HepG2 (cell line): ENCODE results near the gene ANKZF1. TPM values are rescaled to one million over a fixed set of nuclear protein-coding genes. Genes with fewer than 3 reads are reported as not detected.
A peak's percentile ranks its signal among the peaks of the same experiment; 100 is the strongest.

ENCODE experiments used
- ARHGAP35 ChIP-seq: sonication (generic); formaldehyde crosslinking; IDR thresholded peaks from 2 replicates; pipeline ENCODE4 v1.9.0; 2022; ENCODE audit warnings: mild to moderate bottlenecking, inconsistent platforms, moderate library complexity, missing genetic modification reagents, borderline replicate concordance
- ARID4A ChIP-seq: sonication (generic); formaldehyde crosslinking; IDR thresholded peaks from 2 replicates; pipeline ENCODE4 v1.5.0; 2020; ENCODE audit warnings: mild to moderate bottlenecking, missing genetic modification reagents, borderline replicate concordance
- DPF2 ChIP-seq: sonication (generic); formaldehyde crosslinking; IDR thresholded peaks from 2 replicates; pipeline ENCODE4 v1.4.0; 2020; ENCODE audit warnings: mild to moderate bottlenecking, low read depth, missing genetic modification reagents, borderline replicate concordance
- FUBP1 ChIP-seq: sonication (generic); formaldehyde crosslinking; IDR thresholded peaks from 2 replicates; pipeline ENCODE4 v1.5.1; 2020; ENCODE audit warnings: missing genetic modification reagents, mild to moderate bottlenecking, borderline replicate concordance
- HNRNPK ChIP-seq: fragments of 200-400 bp; formaldehyde crosslinking; IDR thresholded peaks from 2 replicates; pipeline ENCODE4 v1.6.1; 2018; ENCODE audit warnings: low read length, low read depth, moderate library complexity, mild to moderate bottlenecking; ENCODE audit not compliant: poor library complexity, severe bottlenecking
- MXD3 ChIP-seq: IDR thresholded peaks from 2 replicates; pipeline ENCODE4 v1.6.1; 2016; ENCODE audit warnings: mild to moderate bottlenecking, missing biosample characterization, missing genetic modification reagents
- REL ChIP-seq: sonication (generic); formaldehyde crosslinking; conservative IDR thresholded peaks from 2 replicates; pipeline ENCODE4 v1.8.0; 2022; ENCODE audit warnings: mild to moderate bottlenecking, missing genetic modification reagents, moderate library complexity
- TCF12 ChIP-seq, 2 experiments: fragments of 450-650 bp in 1 of 2; sonication (generic) in 1 of 2; formaldehyde crosslinking in 1 of 2; IDR thresholded peaks; 2 replicates each; pipeline versions ENCODE4 v1.6.1 to v1.8.0; 2017 to 2022; ENCODE audit warnings: antibody characterized with exemption in 1 of 2, mild to moderate bottlenecking in 1 of 2, missing genetic modification reagents in 1 of 2, moderate library complexity in 1 of 2
- TEAD3 ChIP-seq: optimal IDR thresholded peaks from 2 replicates; pipeline ENCODE3; 2016; ENCODE audit warnings: borderline replicate concordance
- TERF1 ChIP-seq: sonication (generic); formaldehyde crosslinking; IDR thresholded peaks from 2 replicates; pipeline ENCODE4 v1.8.0; 2022; ENCODE audit warnings: mild to moderate bottlenecking, missing genetic modification reagents, moderate library complexity
- ZMYM2 ChIP-seq: sonication (generic); formaldehyde crosslinking; IDR thresholded peaks from 2 replicates; pipeline ENCODE4 v1.8.0; 2022; ENCODE audit warnings: mild to moderate bottlenecking, missing genetic modification reagents
- ZMYM3 ChIP-seq: sonication (generic); formaldehyde crosslinking; IDR thresholded peaks from 2 replicates; pipeline ENCODE4 v1.5.1; 2020; ENCODE audit warnings: mild to moderate bottlenecking, missing genetic modification reagents
- ZNF138 ChIP-seq: sonication (generic); formaldehyde crosslinking; IDR thresholded peaks from 2 replicates; pipeline ENCODE4 v1.5.0; 2020; ENCODE audit warnings: mild to moderate bottlenecking, low read depth, missing genetic modification reagents
- ZNF414 ChIP-seq: sonication (generic); formaldehyde crosslinking; IDR thresholded peaks from 2 replicates; pipeline ENCODE4 v1.5.0; 2020; ENCODE audit warnings: missing genetic modification reagents
- ZNF460 ChIP-seq: sonication (generic); formaldehyde crosslinking; IDR thresholded peaks from 2 replicates; pipeline ENCODE4 v1.5.1; 2020; ENCODE audit warnings: missing genetic modification reagents, mild to moderate bottlenecking, borderline replicate concordance
- ZNF691 ChIP-seq: sonication (generic); formaldehyde crosslinking; IDR thresholded peaks from 2 replicates; pipeline ENCODE4 v1.4.0; 2020; ENCODE audit warnings: missing genetic modification reagents, low read depth, mild to moderate bottlenecking, borderline replicate concordance
- ZSCAN22 ChIP-seq: sonication (generic); formaldehyde crosslinking; IDR thresholded peaks from 2 replicates; pipeline ENCODE4 v1.4.0; 2020; ENCODE audit warnings: mild to moderate bottlenecking, missing genetic modification reagents
- polyA plus RNA-seq, 8 experiments: library from polyadenylated mRNA; depleted of rRNA in 3 of 8; stranded (reverse) in 7 of 8; unstranded in 1 of 8; fragments of >200 nt; fragmentation: Illumina TruSeq in 4 of 8; extraction: Trizol in 4 of 8; gene quantifications; 2 replicates each; pipeline versions ENCODE4 v1.2.1 to v1.2.3, GENCODE V29; 2011 to 2016; ENCODE audit warnings: low read depth in 4 of 8, missing spikeins in 1 of 8, mixed read lengths in 1 of 8; ENCODE audit not compliant: insufficient read depth in 1 of 8
- total RNA-seq, 5 experiments: library from RNA; depleted of rRNA; stranded (reverse); fragments of >200 nt; fragmentation: Illumina TruSeq; extraction: Trizol; gene quantifications; 2 replicates each; pipeline ENCODE4 v1.2.3, GENCODE V29; 2016; ENCODE audit warnings: low read depth in 1 of 5

The ANKZF1 gene
- total and polyA plus RNA-seq, 2 of the 13 experiments (the other 11 are each of a cell fraction or from before 2014, with no cell fraction given) = 25.3 to 128 TPM

- TF ChIP-seq ARID4A (CRISPR knock-in tag) (peak; percentile 56; the same call in 1 of the 2 replicates), TEAD3 (CRISPR knock-in tag) (peak; percentile 88), ZNF691 (peak; percentile 52; the same call in 1 of the 2 replicates), ARHGAP35 (CRISPR knock-in tag) (peak; percentile 69; the same call in 1 of the 2 replicates), MXD3 (CRISPR knock-in tag) (no peak), ZNF414 (CRISPR knock-in tag) (no peak), ZNF138 (no peak), REL (CRISPR knock-in tag) (no peak), TERF1 (CRISPR knock-in tag) (no peak), FUBP1 (CRISPR knock-in tag) (no peak), ZMYM2 (CRISPR knock-in tag) (no peak), ZSCAN22 (0 out of 2 replicates have a peak, but pooled peaks have one; percentile 33), DPF2 (CRISPR knock-in tag) (no peak), TCF12 (IDR thresholded peaks at IDR 0.05) (no peak), TCF12 (CRISPR knock-in tag; IDR thresholded peaks at IDR 0.05) (no peak), ZNF460 (CRISPR knock-in tag) (no peak), ZMYM3 (no peak), HNRNPK (no peak)
Measured at GRCh38 chr2:219277703-219278654, 48.4 kb downstream of the ANKZF1 start (continued).
